OCI-LY3 (cell line): ENCODE measurements around the gene NCK2.

Experiments
- EZH2phosphoT487 ChIP-seq: fragments of 200-600 bp; shearing (Covaris generic); IDR thresholded peaks from 2 replicates; pipeline ENCODE4 v1.6.1; 2018; ENCODE audit warnings: antibody characterized with exemption, mixed run types, low read depth
- TF ChIP-seq, protein P1 (sequence below): fragments of 200-600, 300-600 bp; sonication (generic); IDR thresholded peaks from 2 replicates; pipeline ENCODE4 v1.5.1; 2014; ENCODE audit warnings: antibody characterized with exemption, low read length, low read depth

DNA sequence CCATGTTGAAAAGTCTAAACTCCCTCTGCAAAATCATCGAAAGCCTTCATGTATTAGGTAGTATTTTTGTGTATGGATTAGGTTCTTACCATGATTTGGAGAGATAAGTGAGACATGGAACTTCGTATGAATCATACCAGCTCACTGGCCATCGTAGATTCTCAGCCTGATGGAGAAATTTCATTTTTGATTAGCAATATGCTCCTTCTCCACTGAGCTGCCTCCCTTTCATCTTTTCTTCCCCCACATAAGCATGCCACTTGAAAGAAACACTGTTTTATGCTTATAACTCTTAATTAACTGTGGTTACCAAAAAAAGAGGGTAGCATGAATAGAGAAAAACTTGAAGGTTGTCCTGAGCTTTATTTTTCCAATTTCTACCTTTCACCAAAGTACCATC lies 111.9 kb downstream of the NCK2 start:
- TF ChIP-seq, protein P1, sequence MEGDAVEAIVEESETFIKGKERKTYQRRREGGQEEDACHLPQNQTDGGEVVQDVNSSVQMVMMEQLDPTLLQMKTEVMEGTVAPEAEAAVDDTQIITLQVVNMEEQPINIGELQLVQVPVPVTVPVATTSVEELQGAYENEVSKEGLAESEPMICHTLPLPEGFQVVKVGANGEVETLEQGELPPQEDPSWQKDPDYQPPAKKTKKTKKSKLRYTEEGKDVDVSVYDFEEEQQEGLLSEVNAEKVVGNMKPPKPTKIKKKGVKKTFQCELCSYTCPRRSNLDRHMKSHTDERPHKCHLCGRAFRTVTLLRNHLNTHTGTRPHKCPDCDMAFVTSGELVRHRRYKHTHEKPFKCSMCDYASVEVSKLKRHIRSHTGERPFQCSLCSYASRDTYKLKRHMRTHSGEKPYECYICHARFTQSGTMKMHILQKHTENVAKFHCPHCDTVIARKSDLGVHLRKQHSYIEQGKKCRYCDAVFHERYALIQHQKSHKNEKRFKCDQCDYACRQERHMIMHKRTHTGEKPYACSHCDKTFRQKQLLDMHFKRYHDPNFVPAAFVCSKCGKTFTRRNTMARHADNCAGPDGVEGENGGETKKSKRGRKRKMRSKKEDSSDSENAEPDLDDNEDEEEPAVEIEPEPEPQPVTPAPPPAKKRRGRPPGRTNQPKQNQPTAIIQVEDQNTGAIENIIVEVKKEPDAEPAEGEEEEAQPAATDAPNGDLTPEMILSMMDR: no peak
- no peak for TF ChIP-seq EZH2phosphoT487
